Stimulated activated CD8-positive, alpha-beta memory T cell treated with anti-CD3 and anti-CD28 coated beads, Interleukin-4, amount 100 ng/mL, for 4 hours (primary cell): Measurements from ENCODE around the gene GPC2.

Source experiments
- DNase-seq, 2 donors: peaks; one replicate each; pipeline ENCODE4 v3.0.0-alpha.2; 2020; ENCODE audit warnings: low read depth in 2 of 2, low spot score in 1 of 2

GPC2 gene

GRCh38 chr7:100122067-100122466 is 55.1 kb downstream of the GPC2 start:
- no peak for DNase-seq

- no peak for DNase-seq
Measured at GRCh38 chr7:100120733-100121036, 56.5 kb downstream of the GPC2 start.

- DNase-seq: no peak
Measured at GRCh38 chr7:100119970-100120732, 57.0 kb downstream of the GPC2 start.
